ENCODE measurements around the gene MIDN. TPM values are rescaled to one million over a fixed set of nuclear protein-coding genes. Genes with fewer than 3 reads are reported as not detected.

Gene MIDN
- total and polyA plus RNA-seq, 10 of the 15 experiments (the other 5 are each of a cell fraction or from before 2014, with no cell fraction given): 0.38 to 51.5 (median 7.2) TPM

- in situ Hi-C loops (cut with MboI): no loop called here
- no TSS peak for BruUV-seq (replicated peaks)
Observed at GRCh38 chr19:1296575-1297271, 48.3 kb downstream of the MIDN start.

GRCh38 chr19:1298235-1298634, 49.9 kb downstream of the MIDN start:
- no peaks in the 10 kb centered on the region for H3K9me3 ChIP-seq (replicated peaks; ENCODE audit: control insufficient read depth, insufficient read depth, low read length)
- no peaks in the 10 kb centered on the region for H3K36me3 ChIP-seq (ENCODE audit: control insufficient read depth in 2 of 2, insufficient read depth in 2 of 2, low read length in 1 of 2)
- DNase-seq (ENCODE audit: low read depth, low spot score) (no peak), ATAC-seq (no peak), FAIRE-seq (no peak)
- no TSS peak for BruUV-seq (replicated peaks)
- POLR2A ChIA-PET: no interaction called here
- H3K27me3 ChIP-seq (replicated peaks in 1 of 2; ENCODE audit: control insufficient read depth in 2 of 2, insufficient read depth in 2 of 2, low read length in 1 of 2): no peaks in the 10 kb centered on the region
- 59% methylated on average over 8 of the region's 8 CpGs for WGBS (ENCODE audit: insufficient coverage, insufficient replicate concordance, low lambda C conversion rate, missing lambda C conversion rate)
- no peak overlapping the region for H2AFZ ChIP-seq (ENCODE audit: control insufficient read depth, low read depth, low read length)
- no peaks in the 10 kb centered on the region for H4K20me1 ChIP-seq (ENCODE audit: control insufficient read depth, insufficient read depth)
- RAD21 ChIA-PET (ENCODE audit: unreplicated experiment): no interaction called here
- in situ Hi-C loops (cut with MboI) (no loop called here), intact Hi-C loops (cut with micrococcal nuclease; ENCODE audit: unreplicated experiment) (no loop called here)
- no peak overlapping the region for H3K9ac ChIP-seq (ENCODE audit: control insufficient read depth, insufficient read depth, low read length)
- no peak overlapping the region for H3K4me3 ChIP-seq
- H3K79me2 ChIP-seq (ENCODE audit: control insufficient read depth, insufficient read depth, low read length): no peaks in the 10 kb centered on the region
- no peak overlapping the region for H3K4me2 ChIP-seq (ENCODE audit: control insufficient read depth, insufficient read depth)
- no peaks in the 10 kb centered on the region for H3K4me1 ChIP-seq (ENCODE audit: control insufficient read depth, insufficient read depth, low read length)
- SMC1A ChIA-PET (ENCODE audit: uncharacterized antibody, unreplicated experiment): no interaction called here
- TF ChIP-seq SP1 (IDR thresholded peaks at IDR 0.05; ENCODE audit: low read depth, low read length) (no peak), HCFC1 (IDR thresholded peaks at IDR 0.05; ENCODE audit: low read length) (no peak), TARDBP (IDR thresholded peaks at IDR 0.05; ENCODE audit: borderline replicate concordance) (no peak), YY1 (IDR thresholded peaks at IDR 0.05; ENCODE audit: low read depth, low read length) (no peak), FOS (IDR thresholded peaks at IDR 0.05; ENCODE audit: borderline replicate concordance, extremely low read depth, insufficient read length) (no peak), SKIL (IDR thresholded peaks at IDR 0.05; ENCODE audit: low read depth, poor library complexity, severe bottlenecking) (no peak), BMI1 (IDR thresholded peaks at IDR 0.05; ENCODE audit: borderline replicate concordance) (no peak), E4F1 (IDR thresholded peaks at IDR 0.05; ENCODE audit: borderline replicate concordance, partially characterized antibody) (no peak), ZNF384 (IDR thresholded peaks at IDR 0.05; ENCODE audit: borderline replicate concordance, low read depth, low read length) (no peak)
- CTCF ChIA-PET: no interaction called here
- H3K27ac ChIP-seq (ENCODE audit: control insufficient read depth, insufficient read depth): no peak overlapping the region

More at GRCh38 chr19:1296575-1297271, 48.3 kb downstream of the MIDN start:
- no peak for TF ChIP-seq CHD2 (IDR thresholded peaks at IDR 0.05; ENCODE audit: borderline replicate concordance, low read depth, low read length)
- TF ChIP-seq USF2 (IDR thresholded peaks at IDR 0.05; ENCODE audit: borderline replicate concordance, low read depth, low read length): no peak
- no peak for TF ChIP-seq STAT3 (IDR thresholded peaks at IDR 0.05; ENCODE audit: low read depth, low read length)
- no peak for TF ChIP-seq IRF4 (IDR thresholded peaks at IDR 0.05; ENCODE audit: low read depth, low read length)
- ChIA-PET CTCF (no interaction called here), POLR2A (no interaction called here), SMC1A (ENCODE audit: uncharacterized antibody, unreplicated experiment) (no interaction called here), RAD21 (ENCODE audit: unreplicated experiment) (no interaction called here)
- H3K36me3 ChIP-seq (ENCODE audit: control insufficient read depth in 2 of 2, insufficient read depth in 2 of 2, low read length in 1 of 2): no peaks in the 10 kb centered on the region
- no peak for DNase-seq (ENCODE audit: low read depth, low spot score)
- H3K4me1 ChIP-seq (ENCODE audit: control insufficient read depth, insufficient read depth, low read length): peaks cover 9% of the 10 kb centered on the region
- WGBS (ENCODE audit: insufficient coverage, insufficient replicate concordance, low lambda C conversion rate, missing lambda C conversion rate): 41% methylated on average over 24 of the region's 24 CpGs
- H2AFZ ChIP-seq (ENCODE audit: control insufficient read depth, low read depth, low read length): no peak overlapping the region
- H3K4me2 ChIP-seq (ENCODE audit: control insufficient read depth, insufficient read depth): no peak overlapping the region
- no peaks in the 10 kb centered on the region for H3K79me2 ChIP-seq (ENCODE audit: control insufficient read depth, insufficient read depth, low read length)
- no peak overlapping the region for H3K9ac ChIP-seq (ENCODE audit: control insufficient read depth, insufficient read depth, low read length)
- H3K9me3 ChIP-seq (replicated peaks; ENCODE audit: control insufficient read depth, insufficient read depth, low read length): no peaks in the 10 kb centered on the region
- no peak overlapping the region for H3K4me3 ChIP-seq
- H3K27ac ChIP-seq (ENCODE audit: control insufficient read depth, insufficient read depth): no peak overlapping the region
- no peak for FAIRE-seq
- intact Hi-C loops (cut with micrococcal nuclease; ENCODE audit: unreplicated experiment): no loop called here
- no peaks in the 10 kb centered on the region for H4K20me1 ChIP-seq (ENCODE audit: control insufficient read depth, insufficient read depth)
- no peak for ATAC-seq
- H3K27me3 ChIP-seq (replicated peaks in 1 of 2; ENCODE audit: control insufficient read depth in 2 of 2, insufficient read depth in 2 of 2, low read length in 1 of 2): no peaks in the 10 kb centered on the region

Measured in GM12878 (cell line).